ENCODE results near the gene NBR1. TPM values are rescaled to one million over a fixed set of nuclear protein-coding genes. Genes with fewer than 3 reads are reported as not detected.
"Not testable (repeated sequence)": the region's sequence is repeated elsewhere in the genome, so short reads cannot be mapped to it uniquely, and the experiment has no call there.

NBR1 gene
- total RNA-seq, 1 donor from 2014 or later, result 66.0 TPM

GRCh38 chr17:43240596-43241352 is 69.8 kb downstream of the NBR1 start:
- not testable (repeated sequence) for FAIRE-seq; DNase-seq (ENCODE audit: low spot score in 2 of 2)

GRCh38 chr17:43246456-43246855 is 75.4 kb downstream of the NBR1 start:
- not testable (repeated sequence) for DNase-seq (ENCODE audit: low spot score in 2 of 2); FAIRE-seq

Small RNA genes within 50 kb of the gene (small RNA-seq; reads per million reads assigned to genes)
- gene AC060780.2 (not detected), gene AC060780.3 (not detected), gene AC135721.1 (not detected), gene RF00004 (not detected), gene RNU2-1 (not detected)

Other genes with a start within 250 kb of the NBR1 start
- gene AARSD1, start 206.8 kb upstream of the NBR1 start, total RNA-seq, result 28.5 TPM
- gene PTGES3L, start 191.1 kb upstream of the NBR1 start, total RNA-seq, result 2.9 TPM
- gene RUNDC1, start 190.6 kb upstream of the NBR1 start, total RNA-seq, result 14.3 TPM
- 1,220 TPM for gene RPL27, start 172.8 kb upstream of the NBR1 start, total RNA-seq
- gene IFI35, start 164.4 kb upstream of the NBR1 start, total RNA-seq, result 1.2 TPM
- 77.9 TPM for gene VAT1, start 148.8 kb upstream of the NBR1 start, total RNA-seq
- gene RND2, start 146.0 kb upstream of the NBR1 start, total RNA-seq, result 4.5 TPM
- gene BRCA1, start 45.9 kb upstream of the NBR1 start, total RNA-seq, result 6.1 TPM
- gene TMEM106A, start 40.7 kb downstream of the NBR1 start, total RNA-seq, result under 0.01 TPM
- gene CCDC200, start 57.4 kb downstream of the NBR1 start, total RNA-seq, result not detected
- gene RNU2-1, start 62.8 kb downstream of the NBR1 start, total RNA-seq, result not detected
- gene ARL4D, start 227.8 kb downstream of the NBR1 start, total RNA-seq, result 39.5 TPM

Data from frontal cortex (tissue), 4 donors.